HFF-Myc (cell line): ENCODE results near the gene FHIT.

ENCODE experiments used
- DNase-seq: peaks from one replicate; pipeline ENCODE4 v3.0.0-alpha.2; 2011; ENCODE audit warnings: low read depth; ENCODE audit errors: extremely low read depth
- H3K4me3 ChIP-seq: replicated peaks from 2 replicates; pipeline ENCODE4 v1.5.1; 2011; ENCODE audit warnings: low read depth, mild to moderate bottlenecking, control low read depth, low read length
- TF ChIP-seq, protein P1 (sequence below): IDR thresholded peaks from 2 replicates; pipeline ENCODE4 v1.5.1; 2012; ENCODE audit warnings: mild to moderate bottlenecking, low read depth, low read length, control low read depth; ENCODE audit errors: missing control alignments

FHIT gene

DNA sequence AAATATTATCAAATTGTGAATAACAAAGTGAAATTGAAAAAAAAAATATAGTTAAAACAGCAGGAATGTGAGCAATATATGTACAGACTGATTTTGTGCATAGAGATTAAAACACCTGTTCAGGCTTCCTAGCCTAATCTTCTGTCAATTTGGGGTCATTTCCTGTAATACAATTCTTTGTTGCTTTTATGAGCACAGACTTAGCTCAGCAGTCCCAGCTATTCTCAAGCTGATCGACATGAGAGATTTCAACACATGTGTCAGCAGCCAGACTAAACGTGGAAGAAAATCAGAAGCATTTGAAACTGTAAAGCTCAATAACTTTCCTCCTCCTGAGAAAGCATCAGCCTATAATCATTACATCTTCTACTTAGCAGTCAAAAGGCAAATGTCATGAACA lies 1.6 kb upstream of the FHIT start:
- TF ChIP-seq, protein P1, sequence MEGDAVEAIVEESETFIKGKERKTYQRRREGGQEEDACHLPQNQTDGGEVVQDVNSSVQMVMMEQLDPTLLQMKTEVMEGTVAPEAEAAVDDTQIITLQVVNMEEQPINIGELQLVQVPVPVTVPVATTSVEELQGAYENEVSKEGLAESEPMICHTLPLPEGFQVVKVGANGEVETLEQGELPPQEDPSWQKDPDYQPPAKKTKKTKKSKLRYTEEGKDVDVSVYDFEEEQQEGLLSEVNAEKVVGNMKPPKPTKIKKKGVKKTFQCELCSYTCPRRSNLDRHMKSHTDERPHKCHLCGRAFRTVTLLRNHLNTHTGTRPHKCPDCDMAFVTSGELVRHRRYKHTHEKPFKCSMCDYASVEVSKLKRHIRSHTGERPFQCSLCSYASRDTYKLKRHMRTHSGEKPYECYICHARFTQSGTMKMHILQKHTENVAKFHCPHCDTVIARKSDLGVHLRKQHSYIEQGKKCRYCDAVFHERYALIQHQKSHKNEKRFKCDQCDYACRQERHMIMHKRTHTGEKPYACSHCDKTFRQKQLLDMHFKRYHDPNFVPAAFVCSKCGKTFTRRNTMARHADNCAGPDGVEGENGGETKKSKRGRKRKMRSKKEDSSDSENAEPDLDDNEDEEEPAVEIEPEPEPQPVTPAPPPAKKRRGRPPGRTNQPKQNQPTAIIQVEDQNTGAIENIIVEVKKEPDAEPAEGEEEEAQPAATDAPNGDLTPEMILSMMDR = no peak
- H3K4me3 ChIP-seq = no peak overlapping the region
- no peak for DNase-seq

- no peak for DNase-seq
- TF ChIP-seq, protein P1 = no peak
- H3K4me3 ChIP-seq = peak overlapping the region; percentile 70
Measured at GRCh38 chr3:61250784-61251173, 473 bp downstream of the FHIT start.

- no peak overlapping the region for H3K4me3 ChIP-seq
- no peak for DNase-seq
- TF ChIP-seq, protein P1 = no peak
Measured at GRCh38 chr3:61248496-61248895, 2.8 kb downstream of the FHIT start.

DNA sequence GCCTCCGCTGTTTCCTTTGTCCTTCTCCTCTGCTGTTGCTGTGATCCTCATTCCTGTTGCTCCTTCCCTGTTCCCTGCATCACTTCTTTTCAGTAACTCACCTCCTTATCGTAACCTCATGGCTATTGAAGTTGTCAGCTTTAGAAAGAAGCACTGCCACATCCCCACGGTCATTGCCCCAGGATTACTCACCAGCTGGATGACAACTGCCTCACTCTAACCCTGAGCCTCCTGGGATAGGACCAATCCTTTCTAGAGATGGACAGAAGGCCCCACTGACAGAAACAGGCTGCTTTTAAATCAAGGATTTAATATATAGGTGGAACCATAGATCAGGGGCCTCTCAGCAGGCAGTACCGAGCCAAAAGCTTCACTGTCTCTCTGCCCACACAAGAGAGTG lies 4.1 kb downstream of the FHIT start:
- DNase-seq = no peak
- H3K4me3 ChIP-seq = no peak overlapping the region
- TF ChIP-seq, protein P1 = no peak

- TF ChIP-seq, protein P1 = no peak
- DNase-seq = no peak
- H3K4me3 ChIP-seq = no peak overlapping the region
Measured at GRCh38 chr3:61239871-61240270, 11.4 kb downstream of the FHIT start.

GRCh38 chr3:61237858-61238257 lies 13.4 kb downstream of the FHIT start:
- no peak for DNase-seq
- no peak overlapping the region for H3K4me3 ChIP-seq
- TF ChIP-seq, protein P1 = no peak

DNA sequence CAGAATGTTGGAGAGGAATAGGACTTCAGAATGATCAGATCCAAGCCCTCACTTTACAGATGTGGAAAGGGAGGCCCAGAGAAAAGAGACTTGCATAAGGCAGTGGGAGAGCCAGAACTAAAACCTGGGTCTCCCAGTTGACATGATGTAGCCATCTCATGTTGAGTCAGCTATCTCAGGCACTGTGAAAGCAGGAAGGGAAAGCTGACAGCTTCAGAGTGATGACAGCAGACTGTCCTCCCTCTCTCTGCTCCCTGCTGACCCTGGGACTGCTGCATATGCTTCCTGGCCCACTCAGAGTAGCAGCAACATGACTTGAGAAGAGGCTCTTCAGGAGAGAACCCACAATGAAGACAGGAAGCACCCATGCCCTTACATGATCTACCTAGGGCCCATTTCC lies 14.7 kb downstream of the FHIT start:
- H3K4me3 ChIP-seq = no peak overlapping the region
- no peak for DNase-seq
- TF ChIP-seq, protein P1 = no peak
